ENCODE measurements around the gene HSPA5. TPM values are rescaled to one million over a fixed set of nuclear protein-coding genes. Genes with fewer than 3 reads are reported as not detected.
"Not testable (repeated sequence)": the region's sequence is repeated elsewhere in the genome, so short reads cannot be mapped to it uniquely, and the experiment has no call there.

Gene HSPA5
- total RNA-seq, 2 experiments from 2014 or later: 276 to 280 TPM

DNA sequence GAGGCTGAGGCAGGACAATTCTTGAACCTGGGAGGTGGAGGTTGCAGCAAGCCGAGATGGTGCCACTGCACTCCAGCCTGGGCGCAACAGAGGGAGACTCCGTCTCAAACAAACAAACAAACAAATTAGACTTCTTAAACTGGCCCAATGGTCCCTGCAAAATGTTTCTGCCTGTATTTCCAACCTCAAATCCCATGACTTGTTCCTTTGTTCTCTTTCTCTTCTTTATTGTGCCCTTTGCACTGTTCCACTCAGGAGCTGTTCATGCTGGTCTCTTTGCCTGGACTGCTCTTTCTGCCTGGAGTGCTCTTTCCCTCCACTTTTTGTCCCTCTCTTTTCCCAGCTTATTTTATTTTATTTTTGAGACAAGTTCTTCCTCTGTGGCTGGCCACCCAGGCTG, 36.7 kb downstream of the HSPA5 start:
- POLR2A ChIA-PET: interaction anchor here (0.9 kb wide), 1 partner anchor 9 kb away, joined by 3 read pairs; no protein-coding TSS in a partner anchor

DNA sequence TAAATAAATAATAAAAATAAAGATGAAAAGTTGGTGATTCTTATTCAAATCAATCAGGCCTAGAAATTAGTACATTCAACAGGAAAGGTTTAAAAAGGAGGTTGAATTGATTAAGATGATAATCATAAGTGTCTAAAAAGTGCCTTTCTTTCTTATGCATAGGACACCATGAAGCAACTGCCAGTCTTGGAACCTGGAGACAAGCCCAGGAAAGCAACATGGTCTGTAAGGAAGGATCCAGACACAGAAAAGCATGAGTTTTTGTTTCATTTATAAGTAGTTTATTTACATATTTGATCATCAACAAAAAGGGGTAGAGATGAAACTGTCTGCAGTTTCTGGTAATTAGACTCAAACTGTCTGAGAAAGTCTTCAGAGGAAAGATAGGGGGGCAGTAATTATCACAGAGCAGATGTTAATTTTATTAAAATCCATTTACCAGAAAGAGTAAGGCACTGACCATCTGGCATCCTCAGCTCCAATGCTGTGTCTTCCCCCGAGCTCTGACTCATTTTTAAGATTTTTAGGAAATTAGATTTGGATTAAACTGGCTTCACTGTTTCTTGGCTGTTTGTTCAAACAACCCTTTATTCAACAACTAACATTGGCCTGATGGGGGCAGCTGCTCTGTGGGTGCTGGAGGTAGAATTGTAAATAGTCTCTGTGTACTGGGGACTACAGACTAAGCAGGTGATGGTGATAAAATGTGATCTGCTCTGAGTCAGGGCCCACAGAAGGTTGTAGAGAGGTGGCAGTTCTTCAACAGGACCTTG, 38.1 kb downstream of the HSPA5 start:
- H3K36me3 Mint-ChIP-seq (ENCODE audit: low read depth): peaks cover 53% of the 10 kb centered on the region
- intact Hi-C loops (cut with DNase I, micrococcal nuclease): loop anchor here in 1 of 2 experiments (5.0 kb wide), 1 partner anchor 261 kb away; the partner anchor contains the start of gene GOLGA1
- no peaks in the 10 kb centered on the region for H3K9me3 ChIP-seq (ENCODE audit: control insufficient read depth in 1 of 2, insufficient read depth in 1 of 2, low read length in 2 of 2)
- TF ChIP-seq, protein P1, sequence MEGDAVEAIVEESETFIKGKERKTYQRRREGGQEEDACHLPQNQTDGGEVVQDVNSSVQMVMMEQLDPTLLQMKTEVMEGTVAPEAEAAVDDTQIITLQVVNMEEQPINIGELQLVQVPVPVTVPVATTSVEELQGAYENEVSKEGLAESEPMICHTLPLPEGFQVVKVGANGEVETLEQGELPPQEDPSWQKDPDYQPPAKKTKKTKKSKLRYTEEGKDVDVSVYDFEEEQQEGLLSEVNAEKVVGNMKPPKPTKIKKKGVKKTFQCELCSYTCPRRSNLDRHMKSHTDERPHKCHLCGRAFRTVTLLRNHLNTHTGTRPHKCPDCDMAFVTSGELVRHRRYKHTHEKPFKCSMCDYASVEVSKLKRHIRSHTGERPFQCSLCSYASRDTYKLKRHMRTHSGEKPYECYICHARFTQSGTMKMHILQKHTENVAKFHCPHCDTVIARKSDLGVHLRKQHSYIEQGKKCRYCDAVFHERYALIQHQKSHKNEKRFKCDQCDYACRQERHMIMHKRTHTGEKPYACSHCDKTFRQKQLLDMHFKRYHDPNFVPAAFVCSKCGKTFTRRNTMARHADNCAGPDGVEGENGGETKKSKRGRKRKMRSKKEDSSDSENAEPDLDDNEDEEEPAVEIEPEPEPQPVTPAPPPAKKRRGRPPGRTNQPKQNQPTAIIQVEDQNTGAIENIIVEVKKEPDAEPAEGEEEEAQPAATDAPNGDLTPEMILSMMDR (IDR thresholded peaks at IDR 0.05): no peak
- no peaks in the 10 kb centered on the region for H3K9me3 Mint-ChIP-seq
- H3K4me3 ChIP-seq (ENCODE audit: low read length): no peak overlapping the region
- CTCF ChIA-PET: no interaction called here
- peak overlapping the region; percentile 47 for H3K27ac Mint-ChIP-seq
- H3K4me1 ChIP-seq (ENCODE audit: insufficient read depth, low read length): peaks cover 30% of the 10 kb centered on the region
- POLR2A ChIA-PET: interaction anchor here (0.9 to 2.5 kb wide), 4 partner anchors 8 to 38 kb away, joined by 3 to 10 read pairs (median 4); partner anchors contain the start of gene HSPA5
- H3K27ac ChIP-seq (ENCODE audit: low read depth in 1 of 2, low read length in 2 of 2): no peak overlapping the region
- peak overlapping the region; percentile 54 for H3K4me3 Mint-ChIP-seq
- H3K27me3 ChIP-seq (ENCODE audit: control insufficient read depth in 1 of 2, insufficient read depth in 2 of 2, low read length in 2 of 2): no peaks in the 10 kb centered on the region
- DNase-seq: no peak
- peaks cover 46% of the 10 kb centered on the region for H3K4me1 Mint-ChIP-seq (ENCODE audit: low read depth)
- no peak for ATAC-seq (ENCODE audit: poor library complexity)
- peaks cover 24% of the 10 kb centered on the region for H3K36me3 ChIP-seq (ENCODE audit: insufficient read depth, low read length)
- no peaks in the 10 kb centered on the region for H3K27me3 Mint-ChIP-seq

More for the DNA sequence above, 36.7 kb downstream of the HSPA5 start:
- CTCF ChIA-PET: no interaction called here
- DNase-seq (no peak), ATAC-seq (ENCODE audit: poor library complexity) (no peak)
- TF ChIP-seq, protein P1 (IDR thresholded peaks at IDR 0.05): no peak
- Mint-ChIP-seq H3K9me3 (no peaks in the 10 kb centered on the region), H3K36me3 (ENCODE audit: low read depth) (peaks cover 65% of the 10 kb centered on the region), H3K27me3 (no peaks in the 10 kb centered on the region), H3K27ac (peak overlapping the region; percentile 21), H3K4me3 (no peak overlapping the region), H3K4me1 (ENCODE audit: low read depth) (peaks cover 33% of the 10 kb centered on the region)
- Histone ChIP-seq H3K27ac (ENCODE audit: low read depth in 1 of 2, low read length in 2 of 2) (no peak overlapping the region), H3K4me3 (ENCODE audit: low read length) (no peak overlapping the region), H3K36me3 (ENCODE audit: insufficient read depth, low read length) (peaks cover 32% of the 10 kb centered on the region), H3K4me1 (ENCODE audit: insufficient read depth, low read length) (peaks cover 21% of the 10 kb centered on the region), H3K27me3 (ENCODE audit: control insufficient read depth in 1 of 2, insufficient read depth in 2 of 2, low read length in 2 of 2) (no peaks in the 10 kb centered on the region), H3K9me3 (ENCODE audit: control insufficient read depth in 1 of 2, insufficient read depth in 1 of 2, low read length in 2 of 2) (no peaks in the 10 kb centered on the region)
- intact Hi-C loops (cut with DNase I, micrococcal nuclease): loop anchor here in 1 of 2 experiments (5.0 kb wide), 1 partner anchor 262 kb away; the partner anchor contains the start of gene GOLGA1

DNA sequence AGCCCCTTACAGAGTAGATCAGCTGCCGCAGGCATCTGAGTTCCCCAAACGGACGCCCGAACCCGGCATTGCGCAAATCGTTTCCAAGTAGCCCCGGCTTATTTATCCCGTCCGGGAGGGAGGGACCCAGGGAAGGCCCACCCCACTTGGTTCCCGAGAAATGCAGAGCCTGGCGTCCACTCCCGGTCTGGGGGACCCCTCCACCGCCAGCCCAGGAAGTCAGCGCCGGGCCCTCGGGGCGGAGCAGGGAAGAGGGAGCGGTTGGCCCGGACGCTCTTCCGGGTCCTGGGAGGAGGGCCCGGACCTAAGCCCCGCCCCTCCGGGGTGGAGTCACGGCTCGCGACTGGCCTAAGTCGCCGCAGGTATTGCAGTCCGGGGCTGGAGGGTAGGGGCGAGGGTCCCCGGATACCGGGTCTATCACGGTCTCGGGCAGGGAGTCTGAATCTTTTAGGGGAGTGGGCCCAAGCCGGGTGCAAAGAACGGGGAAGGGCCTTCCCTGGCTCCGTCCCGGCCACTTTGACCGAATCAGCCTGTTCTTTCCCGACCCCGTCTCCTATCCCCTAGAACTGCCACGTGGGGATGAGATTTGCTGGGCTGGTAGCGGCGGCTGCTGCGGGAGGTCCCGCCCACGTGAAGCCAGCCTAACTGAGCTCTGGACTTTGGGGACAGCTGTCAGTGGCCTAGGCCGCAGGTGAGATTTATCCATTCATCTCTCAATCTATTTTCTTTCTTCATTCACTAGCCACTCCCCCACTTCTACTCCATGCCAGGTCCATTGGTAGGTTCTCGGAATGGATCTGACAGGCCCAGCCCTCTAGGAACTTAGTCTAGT, 40.7 kb downstream of the HSPA5 start, which contains the start of gene RABEPK:
TSS of gene RABEPK (plus strand) at position 327 of the 832 bp plus-strand sequence. CDS start 2,472 bp downstream, outside the sequence.
- H3K9me3 Mint-ChIP-seq: no peaks in the 10 kb centered on the region
- Histone ChIP-seq H3K27ac (ENCODE audit: low read depth in 1 of 2, low read length in 2 of 2) (peak within 1 kb of the TSS; percentile 63 to 91), H3K27me3 (ENCODE audit: control insufficient read depth in 1 of 2, insufficient read depth in 2 of 2, low read length in 2 of 2) (no peaks in the 10 kb centered on the region), H3K9me3 (ENCODE audit: control insufficient read depth in 1 of 2, insufficient read depth in 1 of 2, low read length in 2 of 2) (no peaks in the 10 kb centered on the region), H3K36me3 (ENCODE audit: insufficient read depth, low read length) (peaks cover 15% of the 10 kb centered on the region), H3K4me1 (ENCODE audit: insufficient read depth, low read length) (peaks cover 53% of the 10 kb centered on the region), H3K4me3 (ENCODE audit: low read length) (peak within 1 kb of the TSS; percentile 92)
- POLR2A ChIA-PET: interaction anchor here (0.6 to 9.5 kb wide), 8 partner anchors 9 to 1271 kb away, joined by 3 to 119 read pairs (median 4); partner anchors contain the start of genes GAPVD1 and HSPA5
- TF ChIP-seq, protein P1 (IDR thresholded peaks at IDR 0.05): no peak
- H3K36me3 Mint-ChIP-seq (ENCODE audit: low read depth): peaks cover 27% of the 10 kb centered on the region
- H3K27me3 Mint-ChIP-seq: no peaks in the 10 kb centered on the region
- intact Hi-C loops (cut with DNase I, micrococcal nuclease): loop anchor here in 1 of 2 experiments (1.0 to 5.0 kb wide), 2 partner anchors 41 to 258 kb away; partner anchors contain the start of genes GOLGA1 and HSPA5
- peak; percentile 94 for ATAC-seq (ENCODE audit: poor library complexity)
- peak within 1 kb of the TSS; percentile 79 for H3K27ac Mint-ChIP-seq
- H3K4me3 Mint-ChIP-seq: peak within 1 kb of the TSS; percentile 93
- DNase-seq: peak; percentile 79 to 94 (median 88)
- CTCF ChIA-PET: interaction anchor here (0.7 to 1.5 kb wide), 7 partner anchors 10 to 61 kb away, joined by 3 to 4 read pairs (median 3); partner anchors contain the start of genes GAPVD1 and SCAI
- peaks cover 63% of the 10 kb centered on the region for H3K4me1 Mint-ChIP-seq (ENCODE audit: low read depth)

DNA sequence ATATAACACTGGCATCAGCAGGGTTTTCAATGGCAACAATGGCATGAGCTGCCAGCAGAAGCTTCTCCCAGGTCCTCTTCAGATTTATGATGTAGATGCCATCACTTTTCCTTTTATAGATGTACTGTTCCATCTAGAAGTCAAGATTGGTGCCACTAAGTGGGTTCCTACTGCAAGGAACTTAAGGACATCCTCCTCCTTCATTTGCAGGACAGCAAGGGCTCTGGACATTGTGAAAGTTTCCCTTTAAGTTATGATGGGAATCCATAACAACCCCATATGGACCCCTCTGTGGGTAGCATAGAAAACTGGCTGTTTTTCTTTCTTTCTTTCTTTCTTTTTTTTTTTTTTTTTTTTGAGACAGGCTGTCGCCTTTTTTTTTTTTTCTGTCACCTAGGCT, 45.6 kb downstream of the HSPA5 start:
- Histone ChIP-seq H3K4me1 (ENCODE audit: insufficient read depth, low read length) (peaks cover 83% of the 10 kb centered on the region), H3K27ac (ENCODE audit: low read depth in 1 of 2, low read length in 2 of 2) (peak overlapping the region in 1 of 2 donors; percentile 18), H3K4me3 (ENCODE audit: low read length) (peak overlapping the region; percentile 36)
- peak in 1 of 14 experiments; percentile 23 for DNase-seq
- ATAC-seq (ENCODE audit: poor library complexity); H3K36me3 ChIP-seq (ENCODE audit: insufficient read depth, low read length); H3K9me3 ChIP-seq (ENCODE audit: control insufficient read depth in 1 of 2, insufficient read depth in 1 of 2, low read length in 2 of 2); H3K27me3 ChIP-seq (ENCODE audit: control insufficient read depth in 1 of 2, insufficient read depth in 2 of 2, low read length in 2 of 2); H3K27me3 Mint-ChIP-seq; H3K9me3 Mint-ChIP-seq; H3K36me3 Mint-ChIP-seq (ENCODE audit: low read depth): not testable (repeated sequence)
- intact Hi-C loops (cut with DNase I, micrococcal nuclease): loop anchor here in 1 of 2 experiments (1.0 to 5.0 kb wide), 3 partner anchors 46 to 73 kb away; partner anchors contain the start of genes GAPVD1 and HSPA5
- POLR2A ChIA-PET: interaction anchor here (0.6 to 9.5 kb wide), 13 partner anchors 8 to 538 kb away, joined by 3 to 119 read pairs (median 4); partner anchors contain the start of genes GAPVD1, GOLGA1, HSPA5 and SCAI
- Mint-ChIP-seq H3K27ac (peak overlapping the region; percentile 96), H3K4me1 (ENCODE audit: low read depth) (peaks cover 80% of the 10 kb centered on the region), H3K4me3 (peak overlapping the region; percentile 91)
- CTCF ChIA-PET: interaction anchor here (0.6 to 1.3 kb wide), 3 partner anchors 18 to 341 kb away, joined by 3 to 5 read pairs (median 4); partner anchors contain the start of gene SCAI
